Progenitor cell of endocrine pancreas (in vitro differentiated cells): Measurements from ENCODE around the gene COL12A1. TPM values are rescaled to one million over a fixed set of nuclear protein-coding genes. Genes with fewer than 3 reads are reported as not detected.

ENCODE experiments used
- DNase-seq: peaks from one replicate; pipeline ENCODE4 v3.0.0; 2021; ENCODE audit warnings: low spot score; ENCODE audit not compliant: unreplicated experiment
- H3K27ac Mint-ChIP-seq: 2 replicates; pipeline ENCODE4 v1.8.0; 2021; ENCODE audit warnings: mild to moderate bottlenecking, moderate library complexity, mixed read lengths
- H3K27me3 Mint-ChIP-seq: 2 replicates; pipeline ENCODE4 v1.8.0; 2021; ENCODE audit warnings: mixed read lengths
- H3K36me3 Mint-ChIP-seq: 2 replicates; pipeline ENCODE4 v1.8.0; 2022; ENCODE audit warnings: mixed read lengths; ENCODE audit not compliant: insufficient read depth
- H3K4me1 Mint-ChIP-seq: 2 replicates; pipeline ENCODE4 v1.8.0; 2021; ENCODE audit warnings: low read depth, mixed read lengths
- H3K4me3 Mint-ChIP-seq: 2 replicates; pipeline ENCODE4 v1.8.0; 2021; ENCODE audit warnings: low read depth, mild to moderate bottlenecking, moderate library complexity, mixed read lengths
- H3K9me3 Mint-ChIP-seq: 2 replicates; pipeline ENCODE4 v1.8.0; 2021; ENCODE audit warnings: low read depth, mixed read lengths
- CTCF ChIP-seq: fragments of 200-600 bp; sonication (generic); IDR thresholded peaks from one replicate; pipeline ENCODE4 v1.5.0; 2021; ENCODE audit warnings: antibody characterized with exemption, mild to moderate bottlenecking; ENCODE audit not compliant: unreplicated experiment
- total RNA-seq: library from RNA; stranded (reverse); gene quantifications from 2 replicates; pipeline ENCODE4 v1.2.1, GENCODE V29; 2021

The COL12A1 gene
- total RNA-seq, 1 donor from 2014 or later, result 2.0 TPM

- Mint-ChIP-seq H3K4me1 (peaks cover 14% of the 10 kb centered on the region), H3K4me3 (no peak overlapping the region), H3K27me3 (no peaks in the 10 kb centered on the region), H3K27ac (no peak overlapping the region), H3K36me3 (no peaks in the 10 kb centered on the region), H3K9me3 (no peaks in the 10 kb centered on the region)
- no peak for TF ChIP-seq CTCF
- no peak for DNase-seq
Measured at GRCh38 chr6:75166773-75167172, 39.1 kb downstream of the COL12A1 start.

- no peak overlapping the region for H3K4me3 Mint-ChIP-seq
- no peaks in the 10 kb centered on the region for H3K9me3 Mint-ChIP-seq
- H3K36me3 Mint-ChIP-seq, result no peaks in the 10 kb centered on the region
- H3K4me1 Mint-ChIP-seq, result peaks cover 12% of the 10 kb centered on the region
- TF ChIP-seq CTCF, result no peak
- no peak for DNase-seq
- H3K27ac Mint-ChIP-seq, result no peak overlapping the region
- H3K27me3 Mint-ChIP-seq, result no peaks in the 10 kb centered on the region
Measured at GRCh38 chr6:75166236-75166635, 39.6 kb downstream of the COL12A1 start.

GRCh38 chr6:75158176-75158575 lies 47.7 kb downstream of the COL12A1 start:
- H3K9me3 Mint-ChIP-seq, result no peaks in the 10 kb centered on the region
- H3K36me3 Mint-ChIP-seq, result no peaks in the 10 kb centered on the region
- no peak for TF ChIP-seq CTCF
- no peaks in the 10 kb centered on the region for H3K27me3 Mint-ChIP-seq
- DNase-seq, result no peak
- H3K27ac Mint-ChIP-seq, result no peak overlapping the region
- H3K4me3 Mint-ChIP-seq, result no peak overlapping the region
- no peaks in the 10 kb centered on the region for H3K4me1 Mint-ChIP-seq

- no peak for DNase-seq
- Mint-ChIP-seq H3K4me3 (no peak overlapping the region), H3K27ac (no peak overlapping the region), H3K4me1 (no peaks in the 10 kb centered on the region), H3K9me3 (no peaks in the 10 kb centered on the region), H3K36me3 (no peaks in the 10 kb centered on the region), H3K27me3 (no peaks in the 10 kb centered on the region)
- TF ChIP-seq CTCF, result no peak
Measured at GRCh38 chr6:75157336-75157735, 48.5 kb downstream of the COL12A1 start.

GRCh38 chr6:75156186-75156878 lies 49.5 kb downstream of the COL12A1 start:
- Mint-ChIP-seq H3K36me3 (no peaks in the 10 kb centered on the region), H3K27me3 (no peaks in the 10 kb centered on the region), H3K27ac (no peak overlapping the region), H3K4me3 (no peak overlapping the region), H3K4me1 (no peaks in the 10 kb centered on the region), H3K9me3 (no peaks in the 10 kb centered on the region)
- TF ChIP-seq CTCF, result no peak
- DNase-seq, result no peak
